ENCODE data around the gene SLFN12L.

SLFN12L gene

GRCh38 chr17:35428229-35428628 lies 109.2 kb downstream of the SLFN12L start:
- peak; percentile 4 for DNase-seq

GRCh38 chr17:35423761-35424160 lies 113.7 kb downstream of the SLFN12L start:
- DNase-seq: no peak

Data from CD4-positive, alpha-beta T cell treated with Interleukin-17A for 1 hour (primary cell).